ENCODE data around the gene GRPR.

DNA sequence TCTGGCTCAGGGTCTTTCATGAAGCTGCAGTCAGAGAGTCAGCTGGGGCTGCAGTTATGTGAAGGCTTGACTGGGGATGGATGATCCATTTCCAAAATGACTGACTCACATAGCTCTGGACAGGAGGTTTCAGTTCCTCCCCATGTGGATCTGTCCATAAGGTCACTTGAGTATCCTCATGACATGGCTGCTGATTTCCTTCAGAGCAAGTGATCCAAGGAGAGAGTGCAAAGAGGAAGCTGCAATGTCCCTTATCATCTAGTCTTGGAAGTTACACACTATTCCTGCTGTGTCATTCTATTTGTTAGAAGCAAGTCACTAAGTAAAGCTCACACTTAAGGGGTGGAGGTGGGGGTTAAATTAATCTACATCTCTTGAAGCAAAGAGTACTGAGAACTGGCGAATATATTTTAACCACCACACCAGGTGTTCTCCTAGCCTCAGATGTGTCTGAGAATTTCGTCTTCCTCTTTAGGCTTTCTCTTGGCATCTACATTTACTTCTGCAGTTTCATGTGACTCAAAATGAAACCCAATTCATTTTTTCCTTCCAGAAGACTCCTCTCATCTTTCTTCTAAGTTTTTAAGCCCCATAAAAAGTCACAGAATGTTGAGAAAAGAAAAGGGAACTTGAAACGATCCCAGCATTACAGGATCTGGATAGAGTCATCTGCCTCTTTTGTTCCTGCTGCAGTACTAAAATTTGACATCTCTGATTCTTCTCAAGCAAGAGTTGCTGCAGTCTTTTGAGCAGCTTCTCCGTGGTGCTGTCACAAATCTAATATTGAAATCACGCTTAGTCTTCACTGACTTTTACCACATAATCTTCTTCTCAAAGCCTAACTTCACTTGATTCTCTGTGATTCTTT, 3.8 kb upstream of the GRPR start:
- TF ChIP-seq ZFP3 (tag by site-specific recombination; IDR thresholded peaks at IDR 0.05; ENCODE audit: low read depth), result no peak
- TF ChIP-seq, protein P1, sequence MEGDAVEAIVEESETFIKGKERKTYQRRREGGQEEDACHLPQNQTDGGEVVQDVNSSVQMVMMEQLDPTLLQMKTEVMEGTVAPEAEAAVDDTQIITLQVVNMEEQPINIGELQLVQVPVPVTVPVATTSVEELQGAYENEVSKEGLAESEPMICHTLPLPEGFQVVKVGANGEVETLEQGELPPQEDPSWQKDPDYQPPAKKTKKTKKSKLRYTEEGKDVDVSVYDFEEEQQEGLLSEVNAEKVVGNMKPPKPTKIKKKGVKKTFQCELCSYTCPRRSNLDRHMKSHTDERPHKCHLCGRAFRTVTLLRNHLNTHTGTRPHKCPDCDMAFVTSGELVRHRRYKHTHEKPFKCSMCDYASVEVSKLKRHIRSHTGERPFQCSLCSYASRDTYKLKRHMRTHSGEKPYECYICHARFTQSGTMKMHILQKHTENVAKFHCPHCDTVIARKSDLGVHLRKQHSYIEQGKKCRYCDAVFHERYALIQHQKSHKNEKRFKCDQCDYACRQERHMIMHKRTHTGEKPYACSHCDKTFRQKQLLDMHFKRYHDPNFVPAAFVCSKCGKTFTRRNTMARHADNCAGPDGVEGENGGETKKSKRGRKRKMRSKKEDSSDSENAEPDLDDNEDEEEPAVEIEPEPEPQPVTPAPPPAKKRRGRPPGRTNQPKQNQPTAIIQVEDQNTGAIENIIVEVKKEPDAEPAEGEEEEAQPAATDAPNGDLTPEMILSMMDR (tag by site-specific recombination; IDR thresholded peaks at IDR 0.05), result no peak
- TF ChIP-seq GLI4 (tag by site-specific recombination; IDR thresholded peaks at IDR 0.05), result no peak
